Measurements from ENCODE around the gene KPNB1.

The KPNB1 gene

DNA sequence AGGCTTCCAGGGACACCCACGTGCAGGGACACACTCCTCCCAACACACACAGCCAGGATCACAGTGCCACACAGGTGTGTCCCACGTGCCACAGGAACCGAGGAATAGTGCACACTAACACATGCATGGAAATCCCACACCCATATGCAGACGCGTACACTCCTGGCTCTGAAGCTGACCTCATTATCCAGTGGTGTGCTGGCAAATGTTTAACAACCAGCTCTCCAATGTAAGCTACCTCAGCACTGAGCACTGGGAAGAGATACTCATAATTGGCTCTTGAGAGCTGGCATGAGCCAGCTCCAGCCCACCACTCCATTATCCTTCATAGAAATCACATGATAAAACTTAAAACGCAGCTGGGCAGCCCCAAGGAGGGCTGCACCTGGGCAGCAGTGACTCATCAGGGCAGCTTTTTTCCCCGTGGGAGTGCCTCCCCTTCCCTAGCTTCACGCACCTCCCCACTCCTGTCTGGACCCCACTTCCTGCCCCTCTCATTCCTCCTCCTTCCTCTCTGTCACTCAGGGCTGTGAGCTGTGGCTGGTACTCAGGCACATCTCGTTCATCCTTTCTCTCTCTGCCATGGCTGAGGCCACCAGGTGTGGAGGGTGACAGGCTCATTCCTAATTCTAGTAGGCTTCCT lies 68.4 kb downstream of the KPNB1 start:
- Histone ChIP-seq H4K20me1 (ENCODE audit: insufficient read depth, low read length) (peaks cover 13% of the 10 kb centered on the region; the same call in 1 of the 2 replicates), H2AFZ (ENCODE audit: low read depth, low read length) (no peak overlapping the region), H3K4me2 (ENCODE audit: insufficient read depth, low read length) (no peak overlapping the region), H3K36me3 (ENCODE audit: insufficient read depth, low read length) (no peaks in the 10 kb centered on the region), H3K4me3 (ENCODE audit: low read depth in 1 of 2, low read length in 2 of 2) (no peak overlapping the region), H3K9me3 (ENCODE audit: insufficient read depth, low read length, severe bottlenecking) (no peaks in the 10 kb centered on the region), H3K27me3 (ENCODE audit: insufficient read depth, low read length, poor library complexity) (peaks cover 40% of the 10 kb centered on the region), H3K79me2 (ENCODE audit: insufficient read depth, low read length) (no peaks in the 10 kb centered on the region), H3K27ac (ENCODE audit: low read length) (no peak overlapping the region; the same call in 1 of the 2 replicates), H3K4me1 (ENCODE audit: insufficient read depth, low read length) (peaks cover 32% of the 10 kb centered on the region), H3K9ac (ENCODE audit: low read depth, low read length) (no peak overlapping the region)
- no peak for TF ChIP-seq EZH2 (IDR thresholded peaks at IDR 0.05; ENCODE audit: borderline replicate concordance, low read depth, low read length, severe bottlenecking)
- DNase-seq (peak; percentile 48), ATAC-seq (ENCODE audit: insufficient read depth, low read depth) (peak; percentile 70)

DNA sequence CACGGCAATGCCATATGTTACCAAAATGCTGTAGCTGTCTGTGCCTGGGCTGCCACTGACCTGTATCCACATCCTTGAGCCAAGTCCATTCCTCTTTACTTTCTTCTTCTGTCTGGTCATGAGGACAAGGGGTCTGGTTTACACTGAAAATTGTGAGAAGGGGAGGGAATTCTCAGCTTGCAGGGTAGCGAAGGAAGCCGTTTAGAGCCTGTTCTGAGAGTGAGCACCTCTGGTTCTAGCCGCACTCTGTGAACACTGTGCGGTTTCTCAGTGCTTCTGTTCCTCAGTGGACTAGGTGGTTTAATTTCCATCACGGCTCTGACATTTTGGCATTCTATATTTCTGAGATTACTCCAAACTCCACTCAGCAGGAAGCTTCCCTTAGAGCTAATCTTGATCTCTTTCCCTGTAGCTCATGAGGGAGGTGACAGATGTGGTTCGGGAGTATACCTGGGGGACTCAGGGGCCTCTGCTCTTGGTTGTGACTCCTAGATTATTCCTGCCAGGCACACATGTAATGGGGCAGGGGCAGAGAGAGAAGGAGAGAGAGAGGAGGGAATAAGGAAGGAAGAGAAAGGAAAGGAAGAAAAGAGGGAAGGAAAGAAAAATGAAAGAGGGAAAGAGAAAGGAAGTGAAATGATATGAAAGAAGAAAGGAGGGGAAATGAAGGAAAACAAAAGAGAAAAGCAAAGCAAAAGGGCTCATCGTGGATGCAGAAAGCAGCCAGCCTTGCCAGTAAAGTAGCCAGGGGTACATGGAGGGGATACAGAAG lies 69.1 kb downstream of the KPNB1 start:
- DNase-seq = no peak
- H3K9me3 ChIP-seq (ENCODE audit: insufficient read depth, low read length, severe bottlenecking) = no peaks in the 10 kb centered on the region
- 0 out of 3 replicates have a peak, but pooled peaks have one; percentile 15 for ATAC-seq (ENCODE audit: insufficient read depth, low read depth)
- no peak overlapping the region for H3K9ac ChIP-seq (ENCODE audit: low read depth, low read length)
- H2AFZ ChIP-seq (ENCODE audit: low read depth, low read length) = no peak overlapping the region
- no peak overlapping the region for H3K27ac ChIP-seq (ENCODE audit: low read length)
- peaks cover 32% of the 10 kb centered on the region for H3K4me1 ChIP-seq (ENCODE audit: insufficient read depth, low read length)
- no peak overlapping the region for H3K4me3 ChIP-seq (ENCODE audit: low read depth in 1 of 2, low read length in 2 of 2)
- H3K27me3 ChIP-seq (ENCODE audit: insufficient read depth, low read length, poor library complexity) = peaks cover 40% of the 10 kb centered on the region
- TF ChIP-seq EZH2 (IDR thresholded peaks at IDR 0.05; ENCODE audit: borderline replicate concordance, low read depth, low read length, severe bottlenecking) = peak; percentile 24
- TF ChIP-seq, protein P1, sequence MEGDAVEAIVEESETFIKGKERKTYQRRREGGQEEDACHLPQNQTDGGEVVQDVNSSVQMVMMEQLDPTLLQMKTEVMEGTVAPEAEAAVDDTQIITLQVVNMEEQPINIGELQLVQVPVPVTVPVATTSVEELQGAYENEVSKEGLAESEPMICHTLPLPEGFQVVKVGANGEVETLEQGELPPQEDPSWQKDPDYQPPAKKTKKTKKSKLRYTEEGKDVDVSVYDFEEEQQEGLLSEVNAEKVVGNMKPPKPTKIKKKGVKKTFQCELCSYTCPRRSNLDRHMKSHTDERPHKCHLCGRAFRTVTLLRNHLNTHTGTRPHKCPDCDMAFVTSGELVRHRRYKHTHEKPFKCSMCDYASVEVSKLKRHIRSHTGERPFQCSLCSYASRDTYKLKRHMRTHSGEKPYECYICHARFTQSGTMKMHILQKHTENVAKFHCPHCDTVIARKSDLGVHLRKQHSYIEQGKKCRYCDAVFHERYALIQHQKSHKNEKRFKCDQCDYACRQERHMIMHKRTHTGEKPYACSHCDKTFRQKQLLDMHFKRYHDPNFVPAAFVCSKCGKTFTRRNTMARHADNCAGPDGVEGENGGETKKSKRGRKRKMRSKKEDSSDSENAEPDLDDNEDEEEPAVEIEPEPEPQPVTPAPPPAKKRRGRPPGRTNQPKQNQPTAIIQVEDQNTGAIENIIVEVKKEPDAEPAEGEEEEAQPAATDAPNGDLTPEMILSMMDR (IDR thresholded peaks at IDR 0.05; ENCODE audit: borderline replicate concordance, extremely low read depth, low read length, poor library complexity, severe bottlenecking) = no peak
- no peak overlapping the region for H3K4me2 ChIP-seq (ENCODE audit: insufficient read depth, low read length)
- H4K20me1 ChIP-seq (ENCODE audit: insufficient read depth, low read length) = peaks cover 13% of the 10 kb centered on the region; the same call in 1 of the 2 replicates
- no peaks in the 10 kb centered on the region for H3K36me3 ChIP-seq (ENCODE audit: insufficient read depth, low read length)
- H3K79me2 ChIP-seq (ENCODE audit: insufficient read depth, low read length) = no peaks in the 10 kb centered on the region

DNA sequence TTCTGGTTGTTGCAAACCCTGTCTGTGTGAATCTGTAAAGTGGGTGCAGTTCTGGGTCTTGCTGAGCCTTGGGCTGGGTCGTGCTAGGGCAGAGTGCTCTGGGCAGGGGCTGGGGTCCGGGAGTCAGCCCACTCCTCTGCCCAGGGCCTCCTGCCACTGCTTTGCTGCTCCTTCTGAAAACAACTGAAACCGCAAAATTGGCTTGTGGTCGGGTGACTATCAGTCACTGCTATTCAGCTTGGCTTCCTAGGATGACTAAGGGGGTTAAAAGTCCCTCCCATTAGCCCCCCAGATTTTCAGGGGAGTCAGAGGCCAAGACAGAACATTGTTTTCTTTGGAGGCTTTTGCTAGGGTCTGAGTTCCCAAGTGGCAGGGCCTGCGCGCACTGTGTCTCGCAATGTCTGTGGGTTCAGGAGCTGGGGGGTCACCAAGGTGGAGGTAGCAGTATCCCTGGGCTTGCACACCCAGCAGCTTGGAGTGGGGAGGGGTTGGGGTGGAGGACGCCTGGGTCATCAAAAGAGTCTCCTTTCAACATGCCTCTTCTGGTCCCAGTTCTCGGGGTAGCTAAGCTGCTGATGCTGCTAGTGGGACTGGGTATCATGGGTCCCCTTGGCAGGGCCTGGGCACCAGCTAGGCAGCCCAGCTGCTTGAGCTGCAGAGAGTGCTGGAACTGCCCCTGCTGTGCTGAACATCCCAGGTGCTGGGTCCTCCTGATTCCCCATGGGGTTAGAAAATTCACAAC lies 69.9 kb downstream of the KPNB1 start:
- Histone ChIP-seq H2AFZ (ENCODE audit: low read depth, low read length) (no peak overlapping the region), H3K36me3 (ENCODE audit: insufficient read depth, low read length) (no peaks in the 10 kb centered on the region), H3K27me3 (ENCODE audit: insufficient read depth, low read length, poor library complexity) (peaks cover 40% of the 10 kb centered on the region), H3K79me2 (ENCODE audit: insufficient read depth, low read length) (no peaks in the 10 kb centered on the region), H4K20me1 (ENCODE audit: insufficient read depth, low read length) (peaks cover 13% of the 10 kb centered on the region; the same call in 1 of the 2 replicates), H3K9me3 (ENCODE audit: insufficient read depth, low read length, severe bottlenecking) (no peaks in the 10 kb centered on the region), H3K4me2 (ENCODE audit: insufficient read depth, low read length) (no peak overlapping the region), H3K27ac (ENCODE audit: low read length) (no peak overlapping the region), H3K9ac (ENCODE audit: low read depth, low read length) (no peak overlapping the region), H3K4me1 (ENCODE audit: insufficient read depth, low read length) (peaks cover 32% of the 10 kb centered on the region), H3K4me3 (ENCODE audit: low read depth in 1 of 2, low read length in 2 of 2) (no peak overlapping the region)
- TF ChIP-seq, protein P1 (IDR thresholded peaks at IDR 0.05; ENCODE audit: borderline replicate concordance, extremely low read depth, low read length, poor library complexity, severe bottlenecking) = no peak
- TF ChIP-seq EZH2 (IDR thresholded peaks at IDR 0.05; ENCODE audit: borderline replicate concordance, low read depth, low read length, severe bottlenecking) = no peak
- DNase-seq = peak; percentile 34
- ATAC-seq (ENCODE audit: insufficient read depth, low read depth) = peak; percentile 55
